ENCODE data around the gene RAB4A. TPM values are rescaled to one million over a fixed set of nuclear protein-coding genes. Genes with fewer than 3 reads are reported as not detected.

Gene RAB4A
- total RNA-seq, 2 experiments from 2014 or later, result 17.5 to 27.9 TPM

- H3K79me2 ChIP-seq (ENCODE audit: insufficient read depth, low read depth, low read length), result peaks cover 75% of the 10 kb centered on the region
- peaks cover 25% of the 10 kb centered on the region for H3K36me3 ChIP-seq (ENCODE audit: insufficient read depth, low read length)
- POLR2A ChIA-PET, result interaction anchor here (0.6 to 1.0 kb wide), 3 partner anchors 12 to 109 kb away, joined by 3 to 5 read pairs (median 5); no protein-coding TSS in a partner anchor
Observed at GRCh38 chr1:229336345-229336744, 65.4 kb downstream of the RAB4A start.

DNA sequence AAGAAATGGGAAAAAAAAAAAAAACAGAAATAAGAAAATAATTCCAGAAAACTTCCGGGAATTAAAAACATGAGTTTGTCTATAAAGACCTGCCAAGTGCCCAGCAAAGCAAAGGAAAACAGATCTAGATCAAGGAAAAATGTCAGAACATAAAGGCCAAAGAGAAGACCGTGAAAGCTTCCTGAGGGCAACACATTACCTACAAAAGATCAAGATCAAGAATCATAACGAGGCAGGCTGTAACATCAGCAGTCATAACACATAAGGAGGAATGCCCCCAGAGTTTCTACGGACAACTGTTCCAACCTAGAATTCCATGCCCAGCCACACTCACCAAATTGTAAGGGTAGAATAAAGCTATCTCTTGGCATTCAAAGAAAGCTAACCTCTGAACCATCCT is 68.2 kb downstream of the RAB4A start:
- peaks cover 70% of the 10 kb centered on the region for H3K79me2 ChIP-seq (ENCODE audit: insufficient read depth, low read depth, low read length)
- intact Hi-C loops (cut with micrococcal nuclease; ENCODE audit: unreplicated experiment), result no loop called here
- H3K36me3 ChIP-seq (ENCODE audit: insufficient read depth, low read length), result peaks cover 22% of the 10 kb centered on the region
- peaks cover 48% of the 10 kb centered on the region for H3K4me1 ChIP-seq (ENCODE audit: insufficient read depth, low read length, poor library complexity, severe bottlenecking)
- TF ChIP-seq EZH2phosphoT487 (IDR thresholded peaks at IDR 0.05; ENCODE audit: borderline replicate concordance, low read depth, low read length) (no peak), CTCF (conservative IDR thresholded peaks at IDR 0.05; ENCODE audit: low read length) (no peak)
- H3K4me2 ChIP-seq (ENCODE audit: low read length), result peak overlapping the region; percentile 100
- H3K4me3 ChIP-seq (ENCODE audit: low read depth, low read length, poor library complexity, severe bottlenecking), result peak overlapping the region; percentile 79
- DNase-seq (ENCODE audit: low spot score), result no peak
- peaks cover 7% of the 10 kb centered on the region; the same call in 1 of the 2 replicates for H3K9me3 ChIP-seq (ENCODE audit: low read length)
- H3K9me2 ChIP-seq (ENCODE audit: insufficient read depth, low read length), result no peaks in the 10 kb centered on the region
- BruUV-seq (replicated peaks), result no TSS peak
- no peak overlapping the region for H3K27ac ChIP-seq (ENCODE audit: low read depth, low read length, poor library complexity, severe bottlenecking)
- ChIA-PET CTCF (ENCODE audit: unreplicated experiment) (no interaction called here), POLR2A (interaction anchor here (0.6 to 1.8 kb wide), 6 partner anchors 8 to 302 kb away, joined by 3 to 5 read pairs (median 4); partner anchors contain the start of gene NUP133)
- no peak overlapping the region for H2AFZ ChIP-seq (ENCODE audit: low read length)
- H4K20me1 ChIP-seq (ENCODE audit: insufficient read depth, low read length), result 0 out of 2 replicates have a peak, but pooled peaks cover 6% of the 10 kb centered on the region

More at GRCh38 chr1:229336345-229336744, 65.4 kb downstream of the RAB4A start:
- H4K20me1 ChIP-seq (ENCODE audit: insufficient read depth, low read length), result 0 out of 2 replicates have a peak, but pooled peaks cover 3% of the 10 kb centered on the region
- H3K4me3 ChIP-seq (ENCODE audit: low read depth, low read length, poor library complexity, severe bottlenecking), result no peak overlapping the region
- peaks cover 40% of the 10 kb centered on the region for H3K4me1 ChIP-seq (ENCODE audit: insufficient read depth, low read length, poor library complexity, severe bottlenecking)
- intact Hi-C loops (cut with micrococcal nuclease; ENCODE audit: unreplicated experiment), result no loop called here
- CTCF ChIA-PET (ENCODE audit: unreplicated experiment), result no interaction called here
- no peak overlapping the region for H3K27ac ChIP-seq (ENCODE audit: low read depth, low read length, poor library complexity, severe bottlenecking)
- H3K4me2 ChIP-seq (ENCODE audit: low read length), result peak overlapping the region; percentile 23
- H3K9me3 ChIP-seq (ENCODE audit: low read length), result peaks cover 9% of the 10 kb centered on the region; the same call in 1 of the 2 replicates
- no peak for TF ChIP-seq EZH2phosphoT487 (IDR thresholded peaks at IDR 0.05; ENCODE audit: borderline replicate concordance, low read depth, low read length)
- TF ChIP-seq CTCF (conservative IDR thresholded peaks at IDR 0.05; ENCODE audit: low read length), result no peak
- peak; percentile 17 for DNase-seq (ENCODE audit: low spot score)
- no peak overlapping the region for H2AFZ ChIP-seq (ENCODE audit: low read length)
- no TSS peak for BruUV-seq (replicated peaks)
- no peaks in the 10 kb centered on the region for H3K9me2 ChIP-seq (ENCODE audit: insufficient read depth, low read length)

GRCh38 chr1:229339520-229339919 is 68.6 kb downstream of the RAB4A start:
- Histone ChIP-seq H3K9me3 (ENCODE audit: low read length) (peaks cover 4% of the 10 kb centered on the region; the same call in 1 of the 2 replicates), H3K4me3 (ENCODE audit: low read depth, low read length, poor library complexity, severe bottlenecking) (peak overlapping the region; percentile 79), H3K9me2 (ENCODE audit: insufficient read depth, low read length) (no peaks in the 10 kb centered on the region), H4K20me1 (ENCODE audit: insufficient read depth, low read length) (0 out of 2 replicates have a peak, but pooled peaks cover 6% of the 10 kb centered on the region), H3K27ac (ENCODE audit: low read depth, low read length, poor library complexity, severe bottlenecking) (peak overlapping the region; percentile 30), H2AFZ (ENCODE audit: low read length) (no peak overlapping the region), H3K79me2 (ENCODE audit: insufficient read depth, low read depth, low read length) (peaks cover 66% of the 10 kb centered on the region), H3K36me3 (ENCODE audit: insufficient read depth, low read length) (peaks cover 18% of the 10 kb centered on the region), H3K4me2 (ENCODE audit: low read length) (peak overlapping the region; percentile 100), H3K4me1 (ENCODE audit: insufficient read depth, low read length, poor library complexity, severe bottlenecking) (peaks cover 48% of the 10 kb centered on the region)
- CTCF ChIA-PET (ENCODE audit: unreplicated experiment), result no interaction called here
- intact Hi-C loops (cut with micrococcal nuclease; ENCODE audit: unreplicated experiment), result no loop called here
- POLR2A ChIA-PET, result interaction anchor here (0.6 to 1.8 kb wide), 6 partner anchors 9 to 303 kb away, joined by 3 to 4 read pairs (median 4); partner anchors contain the start of gene NUP133
- TF ChIP-seq EZH2phosphoT487 (IDR thresholded peaks at IDR 0.05; ENCODE audit: borderline replicate concordance, low read depth, low read length) (no peak), CTCF (conservative IDR thresholded peaks at IDR 0.05; ENCODE audit: low read length) (no peak)
- BruUV-seq (replicated peaks), result no TSS peak
- DNase-seq (ENCODE audit: low spot score), result no peak

Data from OCI-LY7 (cell line).